ENCODE data around the gene INF2.

The INF2 gene

GRCh38 chr14:104689109-104689880 lies at the start of gene INF2:
TSS of gene INF2 (plus strand) at chr14:104689618. CDS start at chr14:104701366, 11,748 bp downstream.
- TF ChIP-seq PPARA (CRISPR knock-in tag; IDR thresholded peaks at IDR 0.05; ENCODE audit: borderline replicate concordance), result no peak
- TF ChIP-seq RARB (CRISPR knock-in tag; IDR thresholded peaks at IDR 0.05), result no peak
- TF ChIP-seq ESRRG (CRISPR knock-in tag; IDR thresholded peaks at IDR 0.05), result no peak
- no peak for TF ChIP-seq GLIS3 (CRISPR knock-in tag; IDR thresholded peaks at IDR 0.05)
- TF ChIP-seq ZFP3 (CRISPR knock-in tag; IDR thresholded peaks at IDR 0.05), result no peak
- ATAC-seq, result peak; percentile 71

- ATAC-seq, result peak; percentile 99
- TF ChIP-seq ZFP30 (CRISPR knock-in tag; IDR thresholded peaks at IDR 0.05) (no peak), ISL1 (CRISPR knock-in tag; IDR thresholded peaks at IDR 0.05) (no peak), TCF4 (CRISPR knock-in tag; IDR thresholded peaks at IDR 0.05; ENCODE audit: borderline replicate concordance) (no peak), ZNF70 (CRISPR knock-in tag; IDR thresholded peaks at IDR 0.05) (no peak), ESRRG (CRISPR knock-in tag; IDR thresholded peaks at IDR 0.05) (no peak), ZC3H10 (CRISPR knock-in tag; IDR thresholded peaks at IDR 0.05) (no peak), TOX (CRISPR knock-in tag; IDR thresholded peaks at IDR 0.05; ENCODE audit: borderline replicate concordance) (no peak), ZNF565 (CRISPR knock-in tag; conservative IDR thresholded peaks at IDR 0.05; ENCODE audit: low read depth) (no peak), ARNTL (CRISPR knock-in tag; IDR thresholded peaks at IDR 0.05; ENCODE audit: borderline replicate concordance, low read depth) (no peak), GLIS3 (CRISPR knock-in tag; IDR thresholded peaks at IDR 0.05) (no peak), ZFP3 (CRISPR knock-in tag; IDR thresholded peaks at IDR 0.05) (no peak), RARB (CRISPR knock-in tag; IDR thresholded peaks at IDR 0.05) (no peak), POU6F1 (CRISPR knock-in tag; IDR thresholded peaks at IDR 0.05; ENCODE audit: borderline replicate concordance, low read depth) (no peak), PPARA (CRISPR knock-in tag; IDR thresholded peaks at IDR 0.05; ENCODE audit: borderline replicate concordance) (no peak), ZNF8 (CRISPR knock-in tag; IDR thresholded peaks at IDR 0.05) (no peak)
- TF ChIP-seq, protein P1, sequence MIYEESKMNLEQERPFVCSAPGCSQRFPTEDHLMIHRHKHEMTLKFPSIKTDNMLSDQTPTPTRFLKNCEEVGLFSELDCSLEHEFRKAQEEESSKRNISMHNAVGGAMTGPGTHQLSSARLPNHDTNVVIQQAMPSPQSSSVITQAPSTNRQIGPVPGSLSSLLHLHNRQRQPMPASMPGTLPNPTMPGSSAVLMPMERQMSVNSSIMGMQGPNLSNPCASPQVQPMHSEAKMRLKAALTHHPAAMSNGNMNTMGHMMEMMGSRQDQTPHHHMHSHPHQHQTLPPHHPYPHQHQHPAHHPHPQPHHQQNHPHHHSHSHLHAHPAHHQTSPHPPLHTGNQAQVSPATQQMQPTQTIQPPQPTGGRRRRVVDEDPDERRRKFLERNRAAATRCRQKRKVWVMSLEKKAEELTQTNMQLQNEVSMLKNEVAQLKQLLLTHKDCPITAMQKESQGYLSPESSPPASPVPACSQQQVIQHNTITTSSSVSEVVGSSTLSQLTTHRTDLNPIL (CRISPR knock-in tag; IDR thresholded peaks at IDR 0.05; ENCODE audit: low read depth), result no peak
- TF ChIP-seq, protein P2, sequence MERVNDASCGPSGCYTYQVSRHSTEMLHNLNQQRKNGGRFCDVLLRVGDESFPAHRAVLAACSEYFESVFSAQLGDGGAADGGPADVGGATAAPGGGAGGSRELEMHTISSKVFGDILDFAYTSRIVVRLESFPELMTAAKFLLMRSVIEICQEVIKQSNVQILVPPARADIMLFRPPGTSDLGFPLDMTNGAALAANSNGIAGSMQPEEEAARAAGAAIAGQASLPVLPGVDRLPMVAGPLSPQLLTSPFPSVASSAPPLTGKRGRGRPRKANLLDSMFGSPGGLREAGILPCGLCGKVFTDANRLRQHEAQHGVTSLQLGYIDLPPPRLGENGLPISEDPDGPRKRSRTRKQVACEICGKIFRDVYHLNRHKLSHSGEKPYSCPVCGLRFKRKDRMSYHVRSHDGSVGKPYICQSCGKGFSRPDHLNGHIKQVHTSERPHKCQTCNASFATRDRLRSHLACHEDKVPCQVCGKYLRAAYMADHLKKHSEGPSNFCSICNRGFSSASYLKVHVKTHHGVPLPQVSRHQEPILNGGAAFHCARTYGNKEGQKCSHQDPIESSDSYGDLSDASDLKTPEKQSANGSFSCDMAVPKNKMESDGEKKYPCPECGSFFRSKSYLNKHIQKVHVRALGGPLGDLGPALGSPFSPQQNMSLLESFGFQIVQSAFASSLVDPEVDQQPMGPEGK (CRISPR knock-in tag; IDR thresholded peaks at IDR 0.05; ENCODE audit: borderline replicate concordance), result no peak
- TF ChIP-seq, protein P3, sequence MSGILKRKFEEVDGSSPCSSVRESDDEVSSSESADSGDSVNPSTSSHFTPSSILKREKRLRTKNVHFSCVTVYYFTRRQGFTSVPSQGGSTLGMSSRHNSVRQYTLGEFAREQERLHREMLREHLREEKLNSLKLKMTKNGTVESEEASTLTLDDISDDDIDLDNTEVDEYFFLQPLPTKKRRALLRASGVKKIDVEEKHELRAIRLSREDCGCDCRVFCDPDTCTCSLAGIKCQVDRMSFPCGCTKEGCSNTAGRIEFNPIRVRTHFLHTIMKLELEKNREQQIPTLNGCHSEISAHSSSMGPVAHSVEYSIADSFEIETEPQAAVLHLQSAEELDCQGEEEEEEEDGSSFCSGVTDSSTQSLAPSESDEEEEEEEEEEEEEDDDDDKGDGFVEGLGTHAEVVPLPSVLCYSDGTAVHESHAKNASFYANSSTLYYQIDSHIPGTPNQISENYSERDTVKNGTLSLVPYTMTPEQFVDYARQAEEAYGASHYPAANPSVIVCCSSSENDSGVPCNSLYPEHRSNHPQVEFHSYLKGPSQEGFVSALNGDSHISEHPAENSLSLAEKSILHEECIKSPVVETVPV (CRISPR knock-in tag; IDR thresholded peaks at IDR 0.05), result no peak
- TF ChIP-seq, protein P4, sequence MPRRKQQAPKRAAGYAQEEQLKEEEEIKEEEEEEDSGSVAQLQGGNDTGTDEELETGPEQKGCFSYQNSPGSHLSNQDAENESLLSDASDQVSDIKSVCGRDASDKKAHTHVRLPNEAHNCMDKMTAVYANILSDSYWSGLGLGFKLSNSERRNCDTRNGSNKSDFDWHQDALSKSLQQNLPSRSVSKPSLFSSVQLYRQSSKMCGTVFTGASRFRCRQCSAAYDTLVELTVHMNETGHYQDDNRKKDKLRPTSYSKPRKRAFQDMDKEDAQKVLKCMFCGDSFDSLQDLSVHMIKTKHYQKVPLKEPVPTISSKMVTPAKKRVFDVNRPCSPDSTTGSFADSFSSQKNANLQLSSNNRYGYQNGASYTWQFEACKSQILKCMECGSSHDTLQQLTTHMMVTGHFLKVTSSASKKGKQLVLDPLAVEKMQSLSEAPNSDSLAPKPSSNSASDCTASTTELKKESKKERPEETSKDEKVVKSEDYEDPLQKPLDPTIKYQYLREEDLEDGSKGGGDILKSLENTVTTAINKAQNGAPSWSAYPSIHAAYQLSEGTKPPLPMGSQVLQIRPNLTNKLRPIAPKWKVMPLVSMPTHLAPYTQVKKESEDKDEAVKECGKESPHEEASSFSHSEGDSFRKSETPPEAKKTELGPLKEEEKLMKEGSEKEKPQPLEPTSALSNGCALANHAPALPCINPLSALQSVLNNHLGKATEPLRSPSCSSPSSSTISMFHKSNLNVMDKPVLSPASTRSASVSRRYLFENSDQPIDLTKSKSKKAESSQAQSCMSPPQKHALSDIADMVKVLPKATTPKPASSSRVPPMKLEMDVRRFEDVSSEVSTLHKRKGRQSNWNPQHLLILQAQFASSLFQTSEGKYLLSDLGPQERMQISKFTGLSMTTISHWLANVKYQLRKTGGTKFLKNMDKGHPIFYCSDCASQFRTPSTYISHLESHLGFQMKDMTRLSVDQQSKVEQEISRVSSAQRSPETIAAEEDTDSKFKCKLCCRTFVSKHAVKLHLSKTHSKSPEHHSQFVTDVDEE (CRISPR knock-in tag; IDR thresholded peaks at IDR 0.05), result no peak
Measured at GRCh38 chr14:104639885-104640548, 49.4 kb upstream of the INF2 start.

DNA sequence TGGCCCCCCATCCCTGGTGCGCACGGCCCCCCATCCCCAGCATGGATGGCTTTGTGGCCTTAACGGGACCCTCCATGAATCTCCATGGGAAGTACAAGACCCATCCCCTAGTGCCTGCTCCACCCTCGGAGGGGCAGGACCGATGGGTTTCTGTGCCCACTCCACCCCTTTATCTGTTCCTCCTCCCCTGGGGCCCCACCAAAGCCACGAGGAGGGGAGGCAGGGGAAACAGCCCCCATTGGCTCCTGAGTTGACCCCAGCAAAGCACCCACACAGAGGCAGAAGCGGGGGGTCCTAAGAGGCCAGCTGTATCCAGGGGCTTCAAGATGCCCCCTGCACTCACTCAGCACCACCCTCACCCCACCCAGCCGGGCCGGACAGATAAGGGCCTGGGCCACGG lies 48.7 kb upstream of the INF2 start:
- TF ChIP-seq RARB (CRISPR knock-in tag; IDR thresholded peaks at IDR 0.05) (no peak), POU6F1 (CRISPR knock-in tag; IDR thresholded peaks at IDR 0.05; ENCODE audit: borderline replicate concordance, low read depth) (no peak), PPARA (CRISPR knock-in tag; IDR thresholded peaks at IDR 0.05; ENCODE audit: borderline replicate concordance) (no peak)
- TF ChIP-seq, protein P2 (CRISPR knock-in tag; IDR thresholded peaks at IDR 0.05; ENCODE audit: borderline replicate concordance), result no peak
- TF ChIP-seq, protein P1 (CRISPR knock-in tag; IDR thresholded peaks at IDR 0.05; ENCODE audit: low read depth), result no peak

More for the DNA sequence above, 48.7 kb upstream of the INF2 start:
- ATAC-seq, result no peak

Measured in SK-N-SH treated with all-trans-retinoic acid at 6 μM for 48 hours (cell line).